Measurements from ENCODE around the gene CDH11.

DNA sequence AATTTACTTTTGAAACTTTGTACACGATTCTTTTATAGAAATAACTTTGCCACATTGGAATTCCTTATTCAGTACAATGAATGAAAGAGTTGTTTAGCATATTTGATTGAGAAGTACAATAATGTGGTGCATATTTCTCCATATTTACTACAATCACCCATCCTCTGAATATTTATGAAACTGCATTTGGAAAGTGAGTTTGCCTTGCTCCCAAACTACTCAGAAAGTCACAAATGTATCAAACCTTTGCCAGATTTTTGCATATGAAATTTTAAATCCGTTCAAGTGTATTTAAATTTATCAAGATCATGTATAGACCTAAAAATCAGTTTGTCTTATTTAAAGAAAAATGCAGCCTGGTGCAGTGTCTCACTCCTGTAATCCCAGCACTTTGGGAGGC is 148.7 kb downstream of the CDH11 start:
- TF ChIP-seq, protein P1, sequence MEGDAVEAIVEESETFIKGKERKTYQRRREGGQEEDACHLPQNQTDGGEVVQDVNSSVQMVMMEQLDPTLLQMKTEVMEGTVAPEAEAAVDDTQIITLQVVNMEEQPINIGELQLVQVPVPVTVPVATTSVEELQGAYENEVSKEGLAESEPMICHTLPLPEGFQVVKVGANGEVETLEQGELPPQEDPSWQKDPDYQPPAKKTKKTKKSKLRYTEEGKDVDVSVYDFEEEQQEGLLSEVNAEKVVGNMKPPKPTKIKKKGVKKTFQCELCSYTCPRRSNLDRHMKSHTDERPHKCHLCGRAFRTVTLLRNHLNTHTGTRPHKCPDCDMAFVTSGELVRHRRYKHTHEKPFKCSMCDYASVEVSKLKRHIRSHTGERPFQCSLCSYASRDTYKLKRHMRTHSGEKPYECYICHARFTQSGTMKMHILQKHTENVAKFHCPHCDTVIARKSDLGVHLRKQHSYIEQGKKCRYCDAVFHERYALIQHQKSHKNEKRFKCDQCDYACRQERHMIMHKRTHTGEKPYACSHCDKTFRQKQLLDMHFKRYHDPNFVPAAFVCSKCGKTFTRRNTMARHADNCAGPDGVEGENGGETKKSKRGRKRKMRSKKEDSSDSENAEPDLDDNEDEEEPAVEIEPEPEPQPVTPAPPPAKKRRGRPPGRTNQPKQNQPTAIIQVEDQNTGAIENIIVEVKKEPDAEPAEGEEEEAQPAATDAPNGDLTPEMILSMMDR (IDR thresholded peaks at IDR 0.05 in 2 of 3, conservative IDR thresholded peaks at IDR 0.05 in 1 of 3; ENCODE audit: control insufficient read depth in 2 of 3, extremely low read depth in 1 of 3, insufficient read depth in 1 of 3, low read depth in 3 of 3, low read length in 3 of 3): no peak
- TF ChIP-seq ZSCAN29 (IDR thresholded peaks at IDR 0.05): no peak
- no peak for TF ChIP-seq NR2C2 (IDR thresholded peaks at IDR 0.05; ENCODE audit: borderline replicate concordance, control insufficient read depth, insufficient read length, low read depth)
- TF ChIP-seq SREBF2 (IDR thresholded peaks at IDR 0.05; ENCODE audit: low read length): no peak
- no peak for TF ChIP-seq RFX5 (IDR thresholded peaks at IDR 0.05; ENCODE audit: low read depth, low read length)
- no peak for TF ChIP-seq KDM1A (IDR thresholded peaks at IDR 0.05; ENCODE audit: borderline replicate concordance)
- TF ChIP-seq MTA3 (IDR thresholded peaks at IDR 0.05; ENCODE audit: borderline replicate concordance, low read length): no peak

All from GM12878 (cell line).